Lung microvascular endothelial cell (primary cell): Measurements from ENCODE around the gene ARPP19. TPM values are rescaled to one million over a fixed set of nuclear protein-coding genes. Genes with fewer than 3 reads are reported as not detected.
"Not testable (repeated sequence)": the region's sequence is repeated elsewhere in the genome, so short reads cannot be mapped to it uniquely, and the experiment has no call there.

Source experiments
- DNase-seq, 2 donors: peaks; one replicate each; pipeline versions ENCODE4 v3.0.0 to v3.0.0-alpha.2; 2010; ENCODE audit warnings: low read depth in 2 of 2
- total RNA-seq: library from RNA; depleted of rRNA; stranded (reverse); fragments of >200 nt; gene quantifications from 2 replicates; pipeline ENCODE4 v1.2.1, GENCODE V29; 2014

ARPP19 gene
- total RNA-seq, 1 donor from 2014 or later: 97.4 TPM

GRCh38 chr15:52551762-52552161 lies 17.1 kb downstream of the ARPP19 start:
- no peak for DNase-seq

GRCh38 chr15:52551186-52551585 lies 17.6 kb downstream of the ARPP19 start:
- not testable (repeated sequence) for DNase-seq

GRCh38 chr15:52546031-52546751 lies 22.6 kb downstream of the ARPP19 start:
- no peak for DNase-seq

- DNase-seq: no peak
Measured at GRCh38 chr15:52540374-52541012, 28.3 kb downstream of the ARPP19 start.

- no peak for DNase-seq
Measured at GRCh38 chr15:52537459-52537858, 31.4 kb downstream of the ARPP19 start.

GRCh38 chr15:52532427-52532826 lies 36.4 kb downstream of the ARPP19 start:
- DNase-seq: no peak

GRCh38 chr15:52529940-52530339 lies 38.9 kb downstream of the ARPP19 start:
- DNase-seq: no peak

GRCh38 chr15:52529341-52529924 lies 39.4 kb downstream of the ARPP19 start:
- peak in 1 of 2 donors; percentile 6 for DNase-seq

GRCh38 chr15:52528564-52529340 lies 40.1 kb downstream of the ARPP19 start, which contains the start of gene MYO5A:
Gene MYO5A, minus strand, starts transcription at chr15:52528880. Its CDS starts 74 bp downstream, at chr15:52528806.
- DNase-seq: peak; percentile 76 to 85

- peak; percentile 45 to 55 for DNase-seq
Measured at GRCh38 chr15:52527911-52528563, 40.8 kb downstream of the ARPP19 start.

- no peak for DNase-seq
Measured at GRCh38 chr15:52527196-52527910, 41.5 kb downstream of the ARPP19 start.

- no peak for DNase-seq
Measured at GRCh38 chr15:52524223-52525136, 44.4 kb downstream of the ARPP19 start.

- DNase-seq: no peak
Measured at GRCh38 chr15:52523647-52524046, 45.2 kb downstream of the ARPP19 start.

GRCh38 chr15:52523192-52523591 lies 45.6 kb downstream of the ARPP19 start:
- DNase-seq: peak; percentile 43 to 77

GRCh38 chr15:52521682-52522081 lies 47.1 kb downstream of the ARPP19 start:
- DNase-seq: no peak

GRCh38 chr15:52520421-52520820 lies 48.4 kb downstream of the ARPP19 start:
- no peak for DNase-seq

GRCh38 chr15:52518487-52519371 lies 50.1 kb downstream of the ARPP19 start:
- DNase-seq: no peak

- no peak for DNase-seq
Measured at GRCh38 chr15:52517014-52517413, 51.8 kb downstream of the ARPP19 start.

- no peak for DNase-seq
Measured at GRCh38 chr15:52515343-52515742, 53.5 kb downstream of the ARPP19 start.
